Activated T-helper 1 cell treated with anti-CD3 and anti-CD28 coated beads, Interleukin-12 subunit alpha, Interleukin-12 subunit beta, Interleukin-2, Interleukin-4 antibody, amounts not matched to agents 30 ng/mL and 10 ng/mL and 1 ng/mL, durations not matched to agents 14 hours and 24 hours and 36 hours (primary cell): ENCODE measurements around the gene CLASP1. TPM values are rescaled to one million over a fixed set of nuclear protein-coding genes. Genes with fewer than 3 reads are reported as not detected.

Experiments
- DNase-seq: peaks from one replicate; pipeline ENCODE4 v3.0.0; 2021; ENCODE audit warnings: low spot score
- H3K27ac Mint-ChIP-seq: one replicate; pipeline ENCODE4 v1.8.0; 2021; ENCODE audit warnings: mild to moderate bottlenecking, mixed read lengths
- H3K27me3 Mint-ChIP-seq: one replicate; pipeline ENCODE4 v1.8.0; 2022; ENCODE audit warnings: mild to moderate bottlenecking, moderate library complexity, mixed read lengths; ENCODE audit not compliant: insufficient read depth
- H3K36me3 Mint-ChIP-seq: one replicate; pipeline ENCODE4 v1.8.0; 2021; ENCODE audit warnings: low read depth, mixed read lengths
- H3K4me1 Mint-ChIP-seq: one replicate; pipeline ENCODE4 v1.8.0; 2021; ENCODE audit warnings: low read depth, mixed read lengths
- H3K4me3 Mint-ChIP-seq: one replicate; pipeline ENCODE4 v1.8.0; 2021; ENCODE audit warnings: mild to moderate bottlenecking, moderate library complexity, mixed read lengths
- H3K9me3 Mint-ChIP-seq: one replicate; pipeline ENCODE4 v1.8.0; 2021; ENCODE audit warnings: mixed read lengths
- intact Hi-C: fragments of 100-400 bp; cut with micrococcal nuclease; formaldehyde crosslinking; loops from one replicate; pipeline ENCODE4 v1.15.1; 2024
- total RNA-seq: library from RNA; stranded (reverse); gene quantifications from 2 replicates; pipeline ENCODE4 v1.2.3, GENCODE V29; 2022

The CLASP1 gene
- total RNA-seq, 1 donor from 2014 or later = 62.6 TPM

GRCh38 chr2:121534007-121534406 is 115.3 kb downstream of the CLASP1 start:
- Mint-ChIP-seq H3K4me1 (peaks cover 43% of the 10 kb centered on the region), H3K27me3 (no peaks in the 10 kb centered on the region)

GRCh38 chr2:121532894-121533293 is 116.4 kb downstream of the CLASP1 start:
- Mint-ChIP-seq H3K4me3 (no peak overlapping the region), H3K9me3 (no peaks in the 10 kb centered on the region), H3K27ac (no peak overlapping the region), H3K27me3 (no peaks in the 10 kb centered on the region), H3K4me1 (peaks cover 54% of the 10 kb centered on the region), H3K36me3 (peaks cover 6% of the 10 kb centered on the region)
- DNase-seq = no peak
- intact Hi-C loops = loop anchor here (10.0 kb wide), 1 partner anchor 1858 kb away; the partner anchor contains the start of gene TMEM177

More at GRCh38 chr2:121534007-121534406, 115.3 kb downstream of the CLASP1 start:
- no peak for DNase-seq
- Mint-ChIP-seq H3K9me3 (no peaks in the 10 kb centered on the region), H3K27ac (no peak overlapping the region), H3K4me3 (no peak overlapping the region), H3K36me3 (peaks cover 2% of the 10 kb centered on the region)
- intact Hi-C loops = loop anchor here (10.0 kb wide), 1 partner anchor 1859 kb away; the partner anchor contains the start of gene TMEM177

- peaks cover under 1% of the 10 kb centered on the region for H3K9me3 Mint-ChIP-seq
- no peak overlapping the region for H3K27ac Mint-ChIP-seq
- peaks cover 58% of the 10 kb centered on the region for H3K4me1 Mint-ChIP-seq
- intact Hi-C loops = loop anchor here (10.0 kb wide), 1 partner anchor 1858 kb away; the partner anchor contains the start of gene TMEM177
- peak overlapping the region; percentile 35 for H3K4me3 Mint-ChIP-seq
- H3K27me3 Mint-ChIP-seq = no peaks in the 10 kb centered on the region
- H3K36me3 Mint-ChIP-seq = peaks cover 11% of the 10 kb centered on the region
- no peak for DNase-seq
Measured at GRCh38 chr2:121532347-121532766, 116.9 kb downstream of the CLASP1 start.

GRCh38 chr2:121530212-121530705 is 119.0 kb downstream of the CLASP1 start:
- Mint-ChIP-seq H3K27ac (peak overlapping the region; percentile 97), H3K27me3 (no peaks in the 10 kb centered on the region), H3K36me3 (peaks cover 24% of the 10 kb centered on the region), H3K9me3 (peaks cover 5% of the 10 kb centered on the region), H3K4me3 (peak overlapping the region; percentile 96), H3K4me1 (peaks cover 64% of the 10 kb centered on the region)
- peak; percentile 72 for DNase-seq
- intact Hi-C loops = loop anchor here (1.0 to 10.0 kb wide), 7 partner anchors 67 to 1855 kb away; partner anchors contain the start of genes CLASP1, NIFK, TMEM177 and TSN

GRCh38 chr2:121529439-121530211 is 119.6 kb downstream of the CLASP1 start:
- Mint-ChIP-seq H3K9me3 (peaks cover 5% of the 10 kb centered on the region), H3K4me3 (peak overlapping the region; percentile 96), H3K36me3 (peaks cover 28% of the 10 kb centered on the region), H3K27ac (peak overlapping the region; percentile 97), H3K4me1 (peaks cover 64% of the 10 kb centered on the region), H3K27me3 (no peaks in the 10 kb centered on the region)
- DNase-seq = no peak
- intact Hi-C loops = loop anchor here (1.0 to 10.0 kb wide), 7 partner anchors 67 to 1855 kb away; partner anchors contain the start of genes CLASP1, NIFK, TMEM177 and TSN

- peaks cover 5% of the 10 kb centered on the region for H3K9me3 Mint-ChIP-seq
- intact Hi-C loops = no loop called here
- H3K36me3 Mint-ChIP-seq = peaks cover 31% of the 10 kb centered on the region
- peaks cover 45% of the 10 kb centered on the region for H3K4me1 Mint-ChIP-seq
- peak overlapping the region; percentile 68 for H3K27ac Mint-ChIP-seq
- no peaks in the 10 kb centered on the region for H3K27me3 Mint-ChIP-seq
- peak overlapping the region; percentile 34 for H3K4me3 Mint-ChIP-seq
- no peak for DNase-seq
Measured at GRCh38 chr2:121527009-121527682, 122.1 kb downstream of the CLASP1 start.

GRCh38 chr2:121524685-121525425 is 124.4 kb downstream of the CLASP1 start:
- intact Hi-C loops = no loop called here
- no peak overlapping the region for H3K27ac Mint-ChIP-seq

GRCh38 chr2:121521359-121521758 is 127.9 kb downstream of the CLASP1 start:
- no peak for DNase-seq
- Mint-ChIP-seq H3K27ac (peak overlapping the region; percentile 7), H3K9me3 (no peaks in the 10 kb centered on the region), H3K27me3 (no peaks in the 10 kb centered on the region), H3K4me1 (peaks cover 9% of the 10 kb centered on the region), H3K36me3 (peaks cover 25% of the 10 kb centered on the region), H3K4me3 (no peak overlapping the region)
- intact Hi-C loops = no loop called here

More at GRCh38 chr2:121524685-121525425, 124.4 kb downstream of the CLASP1 start:
- Mint-ChIP-seq H3K36me3 (peaks cover 36% of the 10 kb centered on the region), H3K9me3 (peaks cover 5% of the 10 kb centered on the region), H3K27me3 (no peaks in the 10 kb centered on the region), H3K4me3 (no peak overlapping the region), H3K4me1 (peaks cover 35% of the 10 kb centered on the region)
- no peak for DNase-seq

- intact Hi-C loops = no loop called here
- no peak overlapping the region for H3K27ac Mint-ChIP-seq
- H3K27me3 Mint-ChIP-seq = no peaks in the 10 kb centered on the region
- no peaks in the 10 kb centered on the region for H3K9me3 Mint-ChIP-seq
- DNase-seq = no peak
- H3K4me1 Mint-ChIP-seq = peaks cover 4% of the 10 kb centered on the region
- H3K36me3 Mint-ChIP-seq = peaks cover 21% of the 10 kb centered on the region
- H3K4me3 Mint-ChIP-seq = no peak overlapping the region
Measured at GRCh38 chr2:121520641-121520994, 128.6 kb downstream of the CLASP1 start.

GRCh38 chr2:121519732-121520640 is 129.3 kb downstream of the CLASP1 start:
- no peak for DNase-seq
- no peak overlapping the region for H3K4me3 Mint-ChIP-seq
- H3K27ac Mint-ChIP-seq = no peak overlapping the region
- peaks cover 4% of the 10 kb centered on the region for H3K4me1 Mint-ChIP-seq
- intact Hi-C loops = no loop called here
- peaks cover 23% of the 10 kb centered on the region for H3K36me3 Mint-ChIP-seq
- no peaks in the 10 kb centered on the region for H3K27me3 Mint-ChIP-seq
- H3K9me3 Mint-ChIP-seq = no peaks in the 10 kb centered on the region

- no peak overlapping the region for H3K27ac Mint-ChIP-seq
- intact Hi-C loops = no loop called here
- H3K9me3 Mint-ChIP-seq = no peaks in the 10 kb centered on the region
- DNase-seq = no peak
- H3K4me3 Mint-ChIP-seq = no peak overlapping the region
- peaks cover 4% of the 10 kb centered on the region for H3K4me1 Mint-ChIP-seq
- peaks cover 26% of the 10 kb centered on the region for H3K36me3 Mint-ChIP-seq
- no peaks in the 10 kb centered on the region for H3K27me3 Mint-ChIP-seq
Measured at GRCh38 chr2:121519153-121519552, 130.1 kb downstream of the CLASP1 start.
